IMR-90 (cell line): Measurements from ENCODE around the gene SHROOM4.

Experiments used
- RAD21 ChIP-seq: IDR thresholded peaks from 2 replicates; pipeline ENCODE4 v1.6.1; 2012; ENCODE audit warnings: low read length, improper control_type of control experiment
- TF ChIP-seq, protein P1 (sequence below): conservative IDR thresholded peaks from 2 replicates; pipeline ENCODE4 v1.5.1; 2012; ENCODE audit warnings: mild to moderate bottlenecking, low read depth, low read length, improper control_type of control experiment

DNA sequence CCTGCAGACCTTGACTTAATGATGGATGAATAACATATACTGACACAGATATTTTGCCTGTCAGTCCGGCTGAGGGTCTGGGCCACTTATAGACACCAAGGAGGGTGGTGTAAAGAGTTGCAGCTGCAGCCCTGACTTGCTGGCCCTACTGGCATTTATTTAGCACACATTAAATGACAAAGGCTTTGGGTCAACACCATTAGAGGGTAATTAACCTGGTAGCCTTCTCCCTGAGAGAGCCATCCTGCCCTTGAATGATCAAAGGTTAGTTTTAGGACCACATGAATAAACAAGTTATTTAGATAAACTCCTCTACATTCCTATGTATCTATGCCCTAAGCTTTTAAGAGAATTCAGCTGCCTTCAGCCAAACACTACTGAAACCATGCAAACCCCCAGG, 232.6 kb downstream of the SHROOM4 start:
- TF ChIP-seq, protein P1, sequence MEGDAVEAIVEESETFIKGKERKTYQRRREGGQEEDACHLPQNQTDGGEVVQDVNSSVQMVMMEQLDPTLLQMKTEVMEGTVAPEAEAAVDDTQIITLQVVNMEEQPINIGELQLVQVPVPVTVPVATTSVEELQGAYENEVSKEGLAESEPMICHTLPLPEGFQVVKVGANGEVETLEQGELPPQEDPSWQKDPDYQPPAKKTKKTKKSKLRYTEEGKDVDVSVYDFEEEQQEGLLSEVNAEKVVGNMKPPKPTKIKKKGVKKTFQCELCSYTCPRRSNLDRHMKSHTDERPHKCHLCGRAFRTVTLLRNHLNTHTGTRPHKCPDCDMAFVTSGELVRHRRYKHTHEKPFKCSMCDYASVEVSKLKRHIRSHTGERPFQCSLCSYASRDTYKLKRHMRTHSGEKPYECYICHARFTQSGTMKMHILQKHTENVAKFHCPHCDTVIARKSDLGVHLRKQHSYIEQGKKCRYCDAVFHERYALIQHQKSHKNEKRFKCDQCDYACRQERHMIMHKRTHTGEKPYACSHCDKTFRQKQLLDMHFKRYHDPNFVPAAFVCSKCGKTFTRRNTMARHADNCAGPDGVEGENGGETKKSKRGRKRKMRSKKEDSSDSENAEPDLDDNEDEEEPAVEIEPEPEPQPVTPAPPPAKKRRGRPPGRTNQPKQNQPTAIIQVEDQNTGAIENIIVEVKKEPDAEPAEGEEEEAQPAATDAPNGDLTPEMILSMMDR: no peak
- no peak for TF ChIP-seq RAD21
